Measurements from ENCODE around the gene GRID2. TPM values are rescaled to one million over a fixed set of nuclear protein-coding genes. Genes with fewer than 3 reads are reported as not detected.
"Not testable (repeated sequence)": the region's sequence is repeated elsewhere in the genome, so short reads cannot be mapped to it uniquely, and the experiment has no call there.

The GRID2 gene
- total RNA-seq, 1 donor from 2014 or later = 0.17 TPM

DNA sequence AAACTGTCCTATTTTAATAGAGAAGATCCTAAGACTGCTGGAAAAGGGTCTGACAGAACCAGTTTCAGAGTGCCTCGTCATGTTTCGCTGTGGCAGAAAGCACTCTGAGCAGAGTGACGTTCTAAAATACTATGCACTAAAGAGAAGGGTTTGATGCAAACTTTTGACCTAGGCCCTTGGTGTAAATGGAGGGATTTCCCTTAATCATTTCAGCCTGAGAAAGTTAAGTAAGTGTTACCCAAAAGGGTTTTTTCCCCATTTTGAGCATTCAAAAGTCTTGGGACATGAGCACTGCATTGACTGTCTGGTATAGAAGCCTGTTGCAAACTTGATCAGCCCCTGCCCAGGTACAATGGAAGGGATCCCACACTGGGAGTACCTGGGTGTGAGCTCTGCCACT is 1367.3 kb downstream of the GRID2 start:
- H3K4me2 ChIP-seq = no peak overlapping the region
- no peaks in the 10 kb centered on the region for H3K27me3 Mint-ChIP-seq (ENCODE audit: insufficient read depth, low read depth)
- no peak for DNase-seq (ENCODE audit: low spot score)
- no peaks in the 10 kb centered on the region for H3F3A ChIP-seq (ENCODE audit: low read depth)
- no peak overlapping the region for H2AFZ ChIP-seq (replicated peaks)
- no peaks in the 10 kb centered on the region for H3K4me1 Mint-ChIP-seq
- H3K79me2 ChIP-seq (ENCODE audit: low read depth) = no peaks in the 10 kb centered on the region
- TF ChIP-seq EZH2phosphoT487 (IDR thresholded peaks at IDR 0.05) (no peak), CTCF (IDR thresholded peaks at IDR 0.05) (no peak), EZH2 (IDR thresholded peaks at IDR 0.05) (no peak)
- H3K36me3 ChIP-seq = no peaks in the 10 kb centered on the region
- no peaks in the 10 kb centered on the region for H3K9me3 ChIP-seq (ENCODE audit: low read depth)
- no peaks in the 10 kb centered on the region for H3K9me3 Mint-ChIP-seq
- H3K4me1 ChIP-seq = no peaks in the 10 kb centered on the region
- no peak overlapping the region for H3K9ac ChIP-seq
- no peak overlapping the region for H3K4me3 ChIP-seq
- no peak overlapping the region for H3K4me3 Mint-ChIP-seq
- no peaks in the 10 kb centered on the region for H3K27me3 ChIP-seq
- no peak overlapping the region for H3K27ac ChIP-seq
- H4K20me1 ChIP-seq (ENCODE audit: low read depth) = no peaks in the 10 kb centered on the region
- H3K36me3 Mint-ChIP-seq = no peaks in the 10 kb centered on the region
- no peak overlapping the region for H3K27ac Mint-ChIP-seq

GRCh38 chr4:93676937-93677336 is 1373.2 kb downstream of the GRID2 start:
- not testable (repeated sequence) for H3K9me3 Mint-ChIP-seq; H3K27me3 Mint-ChIP-seq (ENCODE audit: insufficient read depth, low read depth); H2AFZ ChIP-seq (replicated peaks); H3K4me3 Mint-ChIP-seq; H4K20me1 ChIP-seq (ENCODE audit: low read depth); H3K27ac ChIP-seq; H3K4me1 Mint-ChIP-seq; H3K27ac Mint-ChIP-seq; H3K36me3 ChIP-seq; H3K27me3 ChIP-seq; H3K4me3 ChIP-seq; H3K36me3 Mint-ChIP-seq; H3K9ac ChIP-seq; H3F3A ChIP-seq (ENCODE audit: low read depth); H3K9me3 ChIP-seq (ENCODE audit: low read depth); DNase-seq (ENCODE audit: low spot score); H3K4me2 ChIP-seq; H3K4me1 ChIP-seq; H3K79me2 ChIP-seq (ENCODE audit: low read depth)

GRCh38 chr4:93684571-93684970 is 1380.8 kb downstream of the GRID2 start:
- Histone ChIP-seq H3F3A (ENCODE audit: low read depth) (no peaks in the 10 kb centered on the region), H3K27me3 (no peaks in the 10 kb centered on the region), H3K4me3 (no peak overlapping the region), H3K79me2 (ENCODE audit: low read depth) (no peaks in the 10 kb centered on the region), H3K9me3 (ENCODE audit: low read depth) (no peaks in the 10 kb centered on the region), H3K36me3 (no peaks in the 10 kb centered on the region), H4K20me1 (ENCODE audit: low read depth) (no peaks in the 10 kb centered on the region), H3K27ac (no peak overlapping the region), H3K9ac (no peak overlapping the region), H2AFZ (replicated peaks) (no peak overlapping the region), H3K4me1 (peaks cover 3% of the 10 kb centered on the region), H3K4me2 (no peak overlapping the region)
- no peak for DNase-seq (ENCODE audit: low spot score)
- Mint-ChIP-seq H3K36me3 (no peaks in the 10 kb centered on the region), H3K4me1 (no peaks in the 10 kb centered on the region), H3K27ac (no peak overlapping the region), H3K9me3 (no peaks in the 10 kb centered on the region), H3K27me3 (ENCODE audit: insufficient read depth, low read depth) (no peaks in the 10 kb centered on the region), H3K4me3 (no peak overlapping the region)
- TF ChIP-seq CTCF (IDR thresholded peaks at IDR 0.05) = no peak
- TF ChIP-seq EZH2 (IDR thresholded peaks at IDR 0.05) = no peak
- no peak for TF ChIP-seq EZH2phosphoT487 (IDR thresholded peaks at IDR 0.05)

- Mint-ChIP-seq H3K36me3 (no peaks in the 10 kb centered on the region), H3K4me3 (no peak overlapping the region), H3K27ac (no peak overlapping the region), H3K9me3 (no peaks in the 10 kb centered on the region), H3K27me3 (ENCODE audit: insufficient read depth, low read depth) (no peaks in the 10 kb centered on the region), H3K4me1 (no peaks in the 10 kb centered on the region)
- TF ChIP-seq CTCF (IDR thresholded peaks at IDR 0.05) (no peak), EZH2 (IDR thresholded peaks at IDR 0.05) (no peak), EZH2phosphoT487 (IDR thresholded peaks at IDR 0.05) (no peak)
- Histone ChIP-seq H3K9me3 (ENCODE audit: low read depth) (no peaks in the 10 kb centered on the region), H3K4me3 (no peak overlapping the region), H2AFZ (replicated peaks) (no peak overlapping the region), H3F3A (ENCODE audit: low read depth) (no peaks in the 10 kb centered on the region), H4K20me1 (ENCODE audit: low read depth) (no peaks in the 10 kb centered on the region), H3K36me3 (no peaks in the 10 kb centered on the region), H3K27me3 (no peaks in the 10 kb centered on the region), H3K79me2 (ENCODE audit: low read depth) (no peaks in the 10 kb centered on the region), H3K9ac (no peak overlapping the region), H3K4me2 (no peak overlapping the region), H3K4me1 (peaks cover 3% of the 10 kb centered on the region), H3K27ac (no peak overlapping the region)
- DNase-seq (ENCODE audit: low spot score) = no peak
Observed at GRCh38 chr4:93687304-93687703, 1383.5 kb downstream of the GRID2 start.
